Common myeloid progenitor, CD34-positive (primary cell): ENCODE data around the gene PGF.

ENCODE experiments used
- CTCF ChIA-PET: fragments of 350-600 bp; sonication (Branson Sonifier 250); formaldehyde crosslinking; loops from one replicate; lab custom pipeline; 2021; ENCODE audit warnings: antibody characterized with exemption; lab: Charles Lee
- POLR2A ChIA-PET: fragments of 350-600 bp; sonication (Branson Sonifier 250); formaldehyde crosslinking; loops from one replicate; lab custom pipeline; 2021; ENCODE audit warnings: antibody characterized with exemption; lab: Charles Lee
- DNase-seq, 3 donors: peaks; one replicate each; pipeline versions ENCODE4 v3.0.0 to v3.0.0-alpha.2; 2013
- H3K27ac ChIP-seq, 2 experiments: 1 replicate in 1 of 2; 2 replicates in 1 of 2; pipeline ENCODE4 v1.7.0; 2013; ENCODE audit warnings: inconsistent platforms in 2 of 2, low read length in 2 of 2, mild to moderate bottlenecking in 2 of 2, low read depth in 1 of 2, moderate library complexity in 1 of 2; ENCODE audit not compliant: severe bottlenecking in 2 of 2, insufficient read depth in 1 of 2, poor library complexity in 1 of 2
- H3K27me3 ChIP-seq, 5 experiments: replicated peaks in 2 of 5; 1 replicate in 3 of 5; 2 replicates in 2 of 5; pipeline versions ENCODE4 v1.6.1 to v1.7.0; 2013; ENCODE audit warnings: low read length in 4 of 5, mild to moderate bottlenecking in 2 of 5, moderate library complexity in 2 of 5, inconsistent platforms in 1 of 5; ENCODE audit not compliant: insufficient read depth in 5 of 5, control insufficient read depth in 4 of 5
- H3K36me3 ChIP-seq, 4 experiments: 1 replicate in 2 of 4; 2 replicates in 2 of 4; pipeline versions ENCODE4 v1.6.1 to v1.7.0; 2013; ENCODE audit warnings: low read length in 3 of 4, control low read depth in 1 of 4, mild to moderate bottlenecking in 1 of 4; ENCODE audit not compliant: control insufficient read depth in 4 of 4, insufficient read depth in 4 of 4
- H3K4me1 ChIP-seq, 4 experiments: 1 replicate in 3 of 4; 2 replicates in 1 of 4; pipeline versions ENCODE4 v1.6.1 to v1.7.1; 2013; ENCODE audit warnings: low read length in 3 of 4, mild to moderate bottlenecking in 3 of 4, control low read depth in 1 of 4, inconsistent platforms in 1 of 4, moderate library complexity in 1 of 4; ENCODE audit not compliant: control insufficient read depth in 4 of 4, insufficient read depth in 4 of 4; ENCODE audit errors: control extremely low read depth in 1 of 4
- H3K4me3 ChIP-seq, 7 experiments: 1 replicate in 4 of 7; 2 replicates in 3 of 7; pipeline versions ENCODE4 v1.5.1 to v1.7.0; 2013; ENCODE audit warnings: mild to moderate bottlenecking in 7 of 7, low read length in 6 of 7, moderate library complexity in 6 of 7, inconsistent platforms in 2 of 7, low read depth in 2 of 7, control low read depth in 1 of 7; ENCODE audit not compliant: insufficient read depth in 4 of 7, control insufficient read depth in 1 of 7; ENCODE audit errors: extremely low read depth in 1 of 7
- H3K9me3 ChIP-seq, 5 experiments: 1 replicate in 4 of 5; 2 replicates in 1 of 5; pipeline versions ENCODE4 v1.6.1 to v1.7.1; 2013; ENCODE audit warnings: low read length in 4 of 5, mild to moderate bottlenecking in 2 of 5, inconsistent platforms in 1 of 5, low read depth in 1 of 5, moderate library complexity in 1 of 5; ENCODE audit not compliant: control insufficient read depth in 4 of 5, insufficient read depth in 2 of 5; ENCODE audit errors: control extremely low read depth in 1 of 5
- WGBS: methylation state at CpG from one replicate; pipeline ENCODE4 v1.1.5; 2013; ENCODE audit not compliant: insufficient coverage; 5-methylcytosine and 5-hydroxymethylcytosine counted together

The PGF gene

DNA sequence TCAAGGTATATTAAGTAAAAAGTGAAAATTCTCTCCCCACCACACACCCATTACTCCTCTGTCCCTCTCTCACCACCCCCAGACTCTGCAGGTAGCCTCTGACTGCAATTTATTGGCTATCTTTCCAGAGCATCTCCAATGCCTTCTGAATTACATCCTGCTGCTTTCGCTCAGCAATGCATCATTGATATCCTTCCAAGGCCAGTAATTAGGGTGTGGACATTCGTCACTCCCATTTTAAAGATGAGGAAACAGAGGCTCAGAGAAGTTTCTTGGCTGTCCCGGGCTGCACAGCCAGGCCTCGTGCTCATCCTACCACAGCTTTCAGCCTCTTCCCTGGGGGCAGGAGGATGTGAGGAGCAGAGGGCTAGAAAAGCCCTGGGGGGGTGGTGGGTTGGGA lies 23.6 kb upstream of the PGF start:
- Histone ChIP-seq H3K9me3 (no peaks in the 10 kb centered on the region), H3K4me3 (no peak overlapping the region), H3K4me1 (peaks cover 0 to 27% (median 7%) of the 10 kb centered on the region in 4 experiments), H3K27ac (no peak overlapping the region), H3K36me3 (no peaks in the 10 kb centered on the region), H3K27me3 (no peaks in the 10 kb centered on the region)
- CTCF ChIA-PET: interaction anchor here (0.6 to 2.1 kb wide), 4 partner anchors 10 to 1054 kb away, joined by 3 to 5 read pairs (median 4); no protein-coding TSS in a partner anchor
- no CpG with 5 or more reads among the region's 4 CpGs for WGBS
- POLR2A ChIA-PET: no interaction called here
- no peak for DNase-seq

- H3K4me1 ChIP-seq: peaks cover 0 to 33% (median 12%) of the 10 kb centered on the region in 4 experiments
- H3K27ac ChIP-seq: no peak overlapping the region
- ChIA-PET CTCF (interaction anchor here (0.6 to 2.0 kb wide), 3 partner anchors 11 to 1055 kb away, joined by 3 to 5 read pairs (median 4); no protein-coding TSS in a partner anchor), POLR2A (no interaction called here)
- no peak overlapping the region for H3K4me3 ChIP-seq
- H3K9me3 ChIP-seq: no peaks in the 10 kb centered on the region
- 97% methylated on average over 8 of the region's 11 CpGs for WGBS
- no peaks in the 10 kb centered on the region for H3K36me3 ChIP-seq
- no peaks in the 10 kb centered on the region for H3K27me3 ChIP-seq
- DNase-seq: no peak
These were observed 23.1 kb upstream of the PGF start for GRCh38 chr14:74978416-74978947.

- H3K9me3 ChIP-seq: no peaks in the 10 kb centered on the region
- WGBS: 96% methylated on average over 3 of the region's 6 CpGs
- no peaks in the 10 kb centered on the region for H3K36me3 ChIP-seq
- POLR2A ChIA-PET: no interaction called here
- H3K4me1 ChIP-seq: peaks cover 0 to 38% (median 18%) of the 10 kb centered on the region in 4 experiments
- DNase-seq: no peak
- no peak overlapping the region for H3K4me3 ChIP-seq
- H3K27ac ChIP-seq: no peak overlapping the region
- CTCF ChIA-PET: interaction anchor here (1.4 to 2.0 kb wide), 2 partner anchors 11 to 14 kb away, joined by 4 to 5 read pairs; no protein-coding TSS in a partner anchor
- H3K27me3 ChIP-seq: no peaks in the 10 kb centered on the region
These were observed 22.5 kb upstream of the PGF start for GRCh38 chr14:74977901-74978385.

- H3K4me1 ChIP-seq: peaks cover 0 to 43% (median 19%) of the 10 kb centered on the region in 4 experiments
- H3K9me3 ChIP-seq: no peaks in the 10 kb centered on the region
- H3K27ac ChIP-seq: no peak overlapping the region
- WGBS: 89% methylated on average over 10 of the region's 12 CpGs
- DNase-seq: no peak
- no peak overlapping the region for H3K4me3 ChIP-seq
- CTCF ChIA-PET: interaction anchor here (2.0 kb wide), 1 partner anchor 12 kb away, joined by 8 read pairs; no protein-coding TSS in a partner anchor
- POLR2A ChIA-PET: no interaction called here
- H3K36me3 ChIP-seq: no peaks in the 10 kb centered on the region
- no peaks in the 10 kb centered on the region for H3K27me3 ChIP-seq
These were observed 21.9 kb upstream of the PGF start for GRCh38 chr14:74977164-74977900.

- ChIA-PET POLR2A (no interaction called here), CTCF (interaction anchor here (1.0 to 2.0 kb wide), 2 partner anchors 11 to 16 kb away, joined by 3 to 8 read pairs; no protein-coding TSS in a partner anchor)
- H3K9me3 ChIP-seq: no peaks in the 10 kb centered on the region
- no peak for DNase-seq
- WGBS: 80% methylated on average over 9 of the region's 11 CpGs
- no peaks in the 10 kb centered on the region for H3K27me3 ChIP-seq
- H3K4me1 ChIP-seq: peaks cover 0 to 43% (median 19%) of the 10 kb centered on the region in 4 experiments
- H3K36me3 ChIP-seq: no peaks in the 10 kb centered on the region
- no peak overlapping the region for H3K4me3 ChIP-seq
- H3K27ac ChIP-seq: no peak overlapping the region
These were observed 21.1 kb upstream of the PGF start for GRCh38 chr14:74976264-74977113.

DNA sequence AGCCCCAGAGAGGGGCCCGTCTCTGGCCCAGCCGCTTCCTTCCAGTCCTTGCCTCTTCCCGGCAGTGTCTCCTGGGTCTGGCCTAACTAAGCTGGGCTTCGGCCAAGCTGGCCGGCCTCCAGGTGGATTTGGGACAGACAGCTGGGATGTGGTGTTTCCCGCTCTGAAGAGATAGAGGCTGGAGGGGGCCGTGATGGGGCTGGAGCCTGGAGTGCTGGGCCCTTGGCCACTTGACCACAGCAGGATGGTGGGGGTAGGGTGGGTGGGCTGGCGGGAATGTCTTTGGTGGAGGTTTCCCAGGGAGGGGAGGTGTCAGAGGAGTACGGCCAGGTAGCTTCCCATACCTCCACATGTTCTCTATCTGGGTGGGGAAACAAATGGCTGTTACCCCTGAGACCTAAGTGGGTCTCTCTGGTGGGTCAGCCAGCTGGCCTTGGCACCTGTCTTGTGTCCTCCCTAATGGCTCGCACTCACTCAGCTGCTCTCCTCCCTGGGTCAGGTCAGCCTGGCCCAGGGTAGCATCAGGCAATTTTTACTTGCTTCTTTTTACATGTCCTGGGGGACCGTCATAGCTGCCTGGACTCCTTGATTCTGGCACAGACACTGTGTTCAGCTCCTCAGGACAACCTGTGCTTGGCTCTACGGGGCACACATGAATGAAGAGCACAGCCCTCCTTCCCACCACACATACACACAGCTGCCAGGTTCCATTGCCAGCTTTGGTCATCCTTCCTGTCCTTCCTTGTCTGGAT lies 19.8 kb upstream of the PGF start:
- Histone ChIP-seq H3K27me3 (no peaks in the 10 kb centered on the region), H3K4me1 (peaks cover 0 to 32% (median 15%) of the 10 kb centered on the region in 4 experiments), H3K36me3 (no peaks in the 10 kb centered on the region), H3K4me3 (no peak overlapping the region), H3K9me3 (no peaks in the 10 kb centered on the region), H3K27ac (no peak overlapping the region)
- no peak for DNase-seq
- WGBS: 98% methylated on average over 8 of the region's 12 CpGs
- ChIA-PET POLR2A (no interaction called here), CTCF (interaction anchor here (1.0 to 3.1 kb wide), 4 partner anchors 10 to 29 kb away, joined by 3 to 20 read pairs (median 6); no protein-coding TSS in a partner anchor)
